Ovary (tissue), 3 donors: ENCODE measurements around the gene ZNF229.
"Not testable (repeated sequence)": the region's sequence is repeated elsewhere in the genome, so short reads cannot be mapped to it uniquely, and the experiment has no call there.

ENCODE experiments used
- POLR2A ChIP-seq: fragments of 450-650 bp; IDR thresholded peaks from one replicate; pipeline ENCODE4 v1.6.1; 2017; ENCODE audit warnings: antibody characterized with exemption, mild to moderate bottlenecking, moderate library complexity
- TF ChIP-seq, protein P1 (sequence below), 3 donors: fragments of 450-650 bp in 2 of 3; fragments of 200-600 bp in 1 of 3; IDR thresholded peaks; one replicate each; pipeline versions ENCODE4 v1.5.1 to v1.8.0; 2016 to 2022; ENCODE audit warnings: antibody characterized with exemption in 3 of 3, mild to moderate bottlenecking in 1 of 3
- donor health status: DM: no; HTN: no; CAD: no.

DNA sequence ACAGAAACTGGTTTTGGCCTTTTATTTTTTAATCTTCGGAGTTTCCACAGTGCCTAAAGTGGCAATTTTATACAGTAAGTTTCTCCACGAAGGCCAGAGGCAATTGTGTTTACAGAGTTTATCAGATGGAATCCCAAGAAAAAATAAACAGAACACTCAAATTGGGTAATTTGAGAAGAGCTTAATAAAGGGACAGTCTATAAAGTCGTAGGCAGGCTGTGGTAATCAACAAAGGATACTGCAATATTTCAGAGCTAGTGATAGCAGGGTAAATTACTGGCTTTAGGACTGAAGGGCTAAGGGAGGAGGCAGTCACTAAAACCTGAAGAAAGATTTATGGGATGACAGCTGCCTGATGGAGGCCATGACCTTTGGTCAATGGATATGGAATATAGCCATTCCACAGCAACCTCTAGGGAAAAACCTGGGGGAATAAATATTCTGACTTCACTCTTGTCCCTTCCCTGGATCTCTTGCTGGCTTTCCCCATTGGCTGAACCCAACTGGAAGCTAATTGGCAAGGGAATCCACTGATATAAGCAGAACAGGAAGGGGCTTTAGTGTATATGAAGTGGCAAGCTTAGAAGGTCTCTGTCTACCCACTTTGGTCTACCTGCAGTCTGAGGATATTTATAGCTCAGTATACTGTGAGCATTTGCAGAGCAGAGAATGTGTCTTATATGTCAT is 14.5 kb upstream of the ZNF229 start:
- TF ChIP-seq, protein P1, sequence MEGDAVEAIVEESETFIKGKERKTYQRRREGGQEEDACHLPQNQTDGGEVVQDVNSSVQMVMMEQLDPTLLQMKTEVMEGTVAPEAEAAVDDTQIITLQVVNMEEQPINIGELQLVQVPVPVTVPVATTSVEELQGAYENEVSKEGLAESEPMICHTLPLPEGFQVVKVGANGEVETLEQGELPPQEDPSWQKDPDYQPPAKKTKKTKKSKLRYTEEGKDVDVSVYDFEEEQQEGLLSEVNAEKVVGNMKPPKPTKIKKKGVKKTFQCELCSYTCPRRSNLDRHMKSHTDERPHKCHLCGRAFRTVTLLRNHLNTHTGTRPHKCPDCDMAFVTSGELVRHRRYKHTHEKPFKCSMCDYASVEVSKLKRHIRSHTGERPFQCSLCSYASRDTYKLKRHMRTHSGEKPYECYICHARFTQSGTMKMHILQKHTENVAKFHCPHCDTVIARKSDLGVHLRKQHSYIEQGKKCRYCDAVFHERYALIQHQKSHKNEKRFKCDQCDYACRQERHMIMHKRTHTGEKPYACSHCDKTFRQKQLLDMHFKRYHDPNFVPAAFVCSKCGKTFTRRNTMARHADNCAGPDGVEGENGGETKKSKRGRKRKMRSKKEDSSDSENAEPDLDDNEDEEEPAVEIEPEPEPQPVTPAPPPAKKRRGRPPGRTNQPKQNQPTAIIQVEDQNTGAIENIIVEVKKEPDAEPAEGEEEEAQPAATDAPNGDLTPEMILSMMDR (IDR thresholded peaks at IDR 0.05) = not testable (repeated sequence)
- not testable (repeated sequence) for TF ChIP-seq POLR2A
